GF-D8 (cell line): ENCODE results near the gene ACAP2.
A peak's percentile ranks its signal among the peaks of the same experiment; 100 is the strongest.
"Not testable (repeated sequence)": the region's sequence is repeated elsewhere in the genome, so short reads cannot be mapped to it uniquely, and the experiment has no call there.

Experiments used
- DNase-seq: peaks from one replicate; lab custom pipeline; 2025; lab: John Stamatoyannopoulos, UW

ACAP2 gene

DNA sequence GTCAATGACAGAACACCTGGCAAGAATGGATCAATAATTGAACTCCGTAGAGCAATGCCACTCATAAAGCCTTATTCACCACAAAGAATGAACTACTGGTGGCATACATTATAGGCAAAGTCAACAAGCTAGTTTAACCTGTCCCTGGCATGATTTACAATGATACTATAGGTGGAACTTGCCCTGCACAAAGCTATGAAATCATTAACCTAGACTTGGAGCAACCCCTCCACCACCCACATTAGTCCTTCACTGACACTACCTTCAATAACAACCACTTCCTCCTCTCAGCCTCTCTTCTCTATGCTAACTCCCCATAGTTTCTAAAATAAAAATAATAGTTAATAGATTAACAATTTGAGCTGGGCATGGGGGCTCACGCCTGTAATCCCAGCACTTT, 54.4 kb downstream of the ACAP2 start:
- no peak for DNase-seq

DNA sequence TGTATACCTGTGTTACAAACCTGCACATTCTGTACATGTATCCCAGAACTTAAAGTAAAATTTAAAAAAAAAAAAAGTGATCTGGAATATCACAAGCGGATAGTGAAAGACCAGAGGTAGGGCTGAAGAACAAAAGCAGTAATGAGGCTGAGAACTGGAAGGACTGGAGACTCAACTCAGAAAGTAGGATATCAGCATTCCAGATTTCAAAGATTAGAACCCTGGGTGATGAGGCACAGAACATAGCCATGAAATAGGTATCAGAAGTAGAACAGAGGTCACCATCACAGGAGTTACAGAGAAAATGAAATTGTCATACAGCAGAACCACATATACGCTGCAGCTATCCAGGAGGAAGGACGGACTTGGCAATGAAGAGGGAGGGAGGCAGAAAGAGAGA, 56.1 kb downstream of the ACAP2 start:
- DNase-seq, result no peak

DNA sequence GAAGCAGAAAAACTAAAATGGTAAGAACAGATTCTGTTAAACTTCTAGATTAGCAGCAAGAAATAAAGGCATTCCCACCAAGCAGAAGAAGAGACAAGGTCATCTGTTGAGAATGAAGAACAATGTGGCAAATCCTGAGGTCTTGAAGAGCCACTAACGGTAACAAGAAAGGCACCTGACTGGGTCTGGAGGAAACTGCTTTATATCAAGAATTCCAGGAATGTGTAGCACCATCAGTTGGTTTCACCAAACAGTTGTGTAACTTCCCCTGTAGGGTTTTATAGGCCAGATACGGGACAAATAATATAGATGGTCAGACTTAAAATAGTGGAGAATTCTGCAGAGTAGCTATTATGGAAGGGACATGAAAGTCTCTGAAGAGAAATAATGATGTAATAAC, 57.3 kb downstream of the ACAP2 start:
- peak; percentile 61 for DNase-seq

DNA sequence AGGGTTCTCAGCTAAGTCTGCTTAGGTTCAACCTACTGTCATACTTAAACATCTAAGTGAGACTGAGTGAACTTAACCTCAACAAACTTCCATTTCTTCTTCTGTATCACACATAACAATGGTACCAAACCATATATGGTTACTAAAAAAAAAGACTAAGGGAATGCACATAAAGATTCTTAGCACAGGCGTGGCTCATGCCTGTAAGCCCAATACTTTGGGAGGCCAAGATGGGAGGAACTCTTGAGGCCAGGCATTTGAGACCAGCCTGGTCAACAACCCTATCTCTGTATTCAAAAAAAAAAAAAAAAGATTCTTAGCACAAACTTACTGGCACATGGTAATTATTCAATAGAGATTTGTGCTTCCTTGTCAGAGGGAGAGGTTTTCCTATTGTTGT, 57.9 kb downstream of the ACAP2 start:
- DNase-seq, result no peak

DNA sequence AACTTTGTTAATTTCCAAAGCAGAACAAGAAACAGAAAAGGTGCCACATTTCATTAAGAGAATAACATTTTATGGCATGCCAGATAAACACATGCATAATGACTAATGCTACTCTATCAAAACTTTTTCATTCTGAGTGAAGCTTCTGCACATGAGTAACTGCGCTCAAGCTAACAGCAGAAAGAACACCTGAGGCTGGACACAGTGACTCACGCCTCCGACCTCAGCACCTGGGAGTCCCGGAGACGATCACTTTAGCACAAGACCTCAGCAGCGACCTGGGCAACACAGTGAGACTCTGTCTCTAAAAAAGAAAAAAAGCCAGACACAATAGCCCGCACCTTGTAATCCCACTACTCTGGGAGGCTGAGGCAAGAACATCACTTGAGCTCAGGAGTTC, 70.6 kb downstream of the ACAP2 start:
- DNase-seq, result no peak

DNA sequence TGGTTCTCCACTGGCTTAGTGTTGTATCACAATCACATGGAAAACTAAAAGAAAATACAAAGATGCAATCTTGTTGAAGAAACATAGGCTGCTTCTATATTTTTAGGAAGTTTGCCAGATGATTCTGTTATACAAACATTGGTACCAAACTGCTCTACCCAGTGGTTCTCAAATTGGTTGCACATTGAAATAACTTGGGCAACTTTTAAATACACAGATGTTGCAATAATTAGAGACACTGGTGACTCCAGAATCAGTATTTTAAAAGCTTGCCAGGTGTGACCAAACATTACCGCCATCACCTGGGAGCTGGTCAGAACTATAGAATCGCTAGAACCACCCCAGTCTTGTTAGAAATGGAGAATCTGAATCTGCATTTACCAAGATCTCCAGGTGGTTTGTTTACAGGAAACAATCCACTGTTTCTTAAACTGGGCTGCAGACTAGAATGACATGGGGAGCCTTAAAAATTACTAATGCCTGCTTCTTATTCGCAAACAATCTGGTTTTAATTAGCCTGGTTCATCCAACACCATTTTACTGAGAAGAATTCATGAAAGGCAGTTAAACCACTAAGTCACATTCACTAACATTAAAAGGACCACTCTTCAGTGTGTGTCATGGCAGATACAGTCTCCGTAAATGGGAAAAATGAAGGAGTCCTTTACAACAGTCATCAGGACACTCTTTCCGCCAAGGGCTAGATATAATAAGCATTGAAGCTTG, 76.5 kb downstream of the ACAP2 start:
- no peak for DNase-seq

DNA sequence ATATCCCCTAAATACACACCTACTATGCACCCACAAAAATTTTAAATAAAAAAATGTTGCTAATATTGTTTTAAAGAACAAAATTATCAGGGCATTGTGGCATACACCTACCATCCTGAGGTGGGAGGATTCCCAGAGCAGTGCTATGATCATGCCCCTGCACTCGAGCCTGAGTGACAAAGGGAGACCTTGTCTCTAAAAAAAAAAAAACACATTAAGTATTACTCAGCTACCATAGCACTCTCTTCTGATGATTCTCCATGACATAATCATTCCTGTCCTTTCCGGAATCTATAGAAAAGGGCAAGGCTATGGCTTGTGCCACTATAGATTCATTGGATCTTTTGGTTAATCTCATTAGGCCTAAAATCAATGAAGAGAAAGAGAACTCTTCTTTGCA, 77.4 kb downstream of the ACAP2 start:
- no peak for DNase-seq

DNA sequence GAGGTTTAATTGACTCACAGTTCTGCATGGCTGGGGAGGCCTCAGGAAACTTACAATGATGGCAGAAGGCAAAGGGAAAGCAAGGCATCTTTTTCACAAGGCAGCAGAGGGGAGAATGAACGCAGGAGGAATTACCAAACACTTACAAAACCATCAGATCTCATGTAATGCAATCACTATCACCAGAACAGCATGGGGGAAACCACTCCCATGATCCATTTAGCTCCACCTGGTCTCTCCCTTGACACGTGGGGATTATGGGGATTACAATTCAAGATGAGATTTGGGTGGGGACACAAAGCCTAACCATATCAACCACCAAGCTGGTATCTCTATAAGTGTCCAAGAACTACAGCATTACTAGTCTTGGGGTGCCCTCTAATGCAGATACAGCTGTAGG, 85.0 kb downstream of the ACAP2 start:
- not testable (repeated sequence) for DNase-seq

DNA sequence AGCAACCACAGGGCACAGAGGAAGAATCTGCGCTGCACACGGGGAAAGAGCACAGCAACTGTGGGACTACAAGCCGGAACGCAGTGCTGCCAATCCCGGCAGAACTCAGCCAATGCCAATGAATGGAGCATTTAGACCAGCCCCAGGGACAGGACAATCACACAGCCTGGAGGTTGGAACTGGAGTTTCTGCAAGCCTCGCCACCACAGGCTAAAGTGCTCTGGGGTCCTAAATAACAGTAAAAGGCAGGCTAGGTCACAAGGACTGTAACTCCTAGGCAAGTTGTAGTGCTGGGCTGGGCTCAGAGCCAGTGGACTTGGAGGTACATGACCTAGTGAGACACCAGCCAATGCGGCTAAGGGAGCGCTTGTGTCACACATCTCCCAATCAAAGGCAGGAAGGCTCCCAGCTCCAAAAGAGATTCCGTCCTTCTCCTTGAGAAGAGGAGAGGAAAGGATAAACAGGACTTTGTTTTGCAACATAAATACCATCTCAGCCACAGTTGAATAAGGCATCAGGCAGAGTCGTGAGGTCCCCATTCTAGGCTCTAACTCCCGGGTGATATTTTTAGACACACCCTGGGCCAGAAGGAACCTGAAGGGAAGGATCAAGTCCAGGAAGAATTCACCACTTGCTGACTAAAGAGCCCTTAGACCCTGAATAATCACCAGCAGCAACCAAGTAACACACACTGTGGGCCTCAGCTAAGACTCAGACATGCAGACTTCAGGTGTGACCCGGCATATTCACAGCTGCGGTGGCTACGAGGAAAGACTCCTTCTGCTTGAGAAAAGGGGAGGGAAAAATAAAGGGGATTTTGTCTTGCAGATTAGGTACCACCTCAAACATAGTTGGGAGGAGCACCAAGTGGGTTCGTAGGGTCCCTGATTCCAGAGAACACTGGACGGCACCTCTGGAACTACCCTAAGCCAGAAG, 86.4 kb downstream of the ACAP2 start:
- DNase-seq, result no peak

DNA sequence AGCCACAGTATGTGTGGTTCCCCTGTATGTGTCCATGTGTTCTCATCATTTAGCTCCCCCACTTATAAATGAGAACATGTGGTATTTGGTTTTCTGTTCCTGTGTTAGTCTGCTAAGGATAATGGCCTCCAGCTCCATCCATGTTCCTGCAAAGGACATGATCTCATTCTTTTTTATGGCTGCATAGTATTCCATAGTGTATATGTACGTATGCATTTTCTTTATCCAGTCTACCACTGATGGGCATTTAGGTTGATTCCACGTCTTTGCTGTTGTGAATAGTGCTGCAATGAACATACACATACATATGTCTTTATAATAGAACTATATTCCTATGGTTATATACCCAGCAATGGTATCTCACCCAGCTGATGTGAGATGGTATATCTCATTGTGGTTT, 88.8 kb downstream of the ACAP2 start:
- not testable (repeated sequence) for DNase-seq

DNA sequence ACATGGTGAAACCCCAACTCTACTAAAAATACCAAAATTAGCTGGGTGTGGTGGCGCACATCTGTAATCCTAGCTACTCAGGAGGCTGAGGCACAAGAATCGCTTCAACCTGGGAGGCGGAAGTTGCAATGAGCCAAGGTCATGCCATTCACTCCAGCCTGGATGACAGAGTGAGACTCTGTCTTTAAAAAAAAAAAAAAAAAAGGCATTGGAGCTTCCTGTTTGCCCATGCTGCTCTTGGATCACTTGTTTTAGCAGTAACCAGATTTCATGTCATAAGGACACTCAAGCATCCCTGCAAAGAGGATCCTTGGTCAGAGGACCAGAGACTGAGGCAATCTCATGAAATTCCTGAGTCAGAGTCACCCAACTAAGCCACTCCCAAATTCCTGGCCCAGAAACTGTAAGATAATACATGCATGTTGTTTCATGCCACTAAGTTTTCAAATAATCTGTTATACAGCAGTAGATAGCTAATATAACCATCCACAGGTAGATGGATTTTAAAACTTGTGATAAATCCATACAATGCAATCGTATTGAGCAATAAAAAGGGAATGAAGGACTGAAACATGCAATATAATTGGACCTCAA, 89.8 kb downstream of the ACAP2 start:
- DNase-seq, result no peak

DNA sequence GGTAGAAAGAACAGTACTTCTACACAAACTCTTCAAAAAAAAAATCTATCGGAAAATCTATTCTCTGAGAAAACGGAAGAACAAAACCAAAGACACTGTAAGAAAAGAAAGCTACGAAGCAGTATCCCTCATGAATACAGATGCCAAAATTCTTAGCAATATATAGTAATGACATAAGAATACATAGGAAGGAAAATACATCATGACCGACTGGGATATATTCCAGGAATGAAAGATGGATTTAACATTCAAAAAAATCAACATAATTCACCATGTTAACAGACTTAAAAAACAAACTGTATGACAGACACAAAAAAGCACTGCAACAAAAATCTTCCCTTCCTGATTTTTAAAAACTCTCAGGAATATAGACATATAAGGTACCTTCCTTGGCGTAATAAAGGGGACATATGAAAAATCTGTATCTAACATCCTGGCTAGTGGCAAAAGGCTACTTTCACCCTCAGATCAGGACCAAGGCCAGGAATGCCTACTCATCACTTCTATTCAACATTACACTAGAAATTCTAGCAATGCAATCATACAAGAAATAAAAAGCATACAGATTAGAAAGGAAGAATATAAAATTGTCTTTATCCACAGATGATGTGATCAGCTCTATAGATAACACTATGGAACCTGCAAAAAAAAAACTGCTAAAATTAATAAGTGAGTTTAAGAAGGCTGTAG, 94.2 kb downstream of the ACAP2 start:
- DNase-seq, result no peak

DNA sequence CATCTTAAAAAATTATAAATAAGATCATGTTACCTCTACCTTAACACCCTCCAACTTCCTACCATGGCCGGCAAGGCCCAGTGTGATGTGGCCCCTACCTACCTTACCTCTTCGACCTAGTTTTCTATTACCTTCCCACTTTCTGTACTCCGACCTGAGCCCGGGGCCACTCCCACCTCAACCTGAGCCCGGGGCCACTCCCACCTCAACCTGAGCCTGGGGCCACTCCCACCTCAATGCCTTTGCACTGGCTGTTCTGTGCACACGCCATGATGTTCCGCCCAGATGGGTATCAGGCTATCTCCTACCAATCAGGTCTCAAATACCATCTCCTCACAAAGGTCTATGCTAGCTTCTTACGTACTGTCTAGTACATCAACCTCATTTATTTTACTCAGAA, 105.1 kb downstream of the ACAP2 start:
- DNase-seq, result no peak

DNA sequence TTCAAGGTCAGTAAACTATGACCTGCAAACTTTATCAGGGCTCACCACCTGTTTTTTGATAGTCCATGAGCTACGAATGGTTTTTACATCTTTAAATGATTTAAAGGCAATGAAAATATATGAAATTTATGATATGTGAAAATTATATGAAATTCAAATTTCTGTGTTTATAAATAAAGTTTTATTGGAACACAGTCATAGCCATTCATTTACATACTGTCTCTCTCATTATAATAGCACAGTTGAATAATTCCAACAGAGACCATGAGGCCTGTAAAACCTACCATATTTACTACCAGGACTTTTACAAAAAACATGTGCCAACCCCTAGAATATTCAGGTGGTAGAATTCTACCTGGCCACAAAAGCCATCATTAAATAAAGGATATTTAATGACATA, 107.9 kb downstream of the ACAP2 start:
- DNase-seq, result no peak

DNA sequence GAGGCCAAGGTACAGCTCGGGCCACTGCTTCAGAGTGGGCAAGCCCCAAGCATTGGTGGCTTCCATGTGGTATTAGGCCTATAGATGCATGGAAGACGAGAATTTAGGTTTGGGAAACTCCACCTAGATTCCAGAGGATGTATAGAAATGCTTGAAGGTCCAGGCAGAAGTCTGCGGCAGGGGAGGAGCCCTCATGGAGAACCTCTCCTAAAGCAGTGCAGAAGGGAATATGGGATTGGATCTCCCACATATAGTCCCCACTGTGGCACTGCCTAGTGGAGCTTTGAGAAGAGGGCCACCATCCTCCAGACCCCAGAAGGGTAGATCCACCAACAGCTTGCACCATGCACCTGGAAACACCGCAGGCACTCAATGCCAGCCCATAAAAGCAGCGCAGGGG, 123.8 kb downstream of the ACAP2 start:
- no peak for DNase-seq

DNA sequence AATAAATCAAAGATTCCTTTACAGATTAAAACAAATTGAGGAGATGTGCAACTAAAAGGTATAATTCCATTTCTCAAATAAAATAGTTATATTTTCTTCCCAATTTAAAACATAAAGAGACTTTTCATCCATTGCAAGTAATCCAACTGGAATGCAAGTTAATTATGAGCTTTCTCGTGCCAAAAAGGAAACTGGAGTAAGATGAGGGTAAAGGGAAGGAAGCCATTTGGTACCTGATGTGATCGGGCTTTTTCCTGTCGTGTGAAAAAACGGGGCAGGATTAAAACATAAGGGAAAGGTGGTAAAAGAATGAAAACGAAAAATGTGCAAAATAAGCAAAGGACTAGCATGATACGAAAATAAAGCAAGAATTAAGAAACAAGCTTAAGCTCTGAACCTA, 130.1 kb downstream of the ACAP2 start:
- DNase-seq, result no peak

DNA sequence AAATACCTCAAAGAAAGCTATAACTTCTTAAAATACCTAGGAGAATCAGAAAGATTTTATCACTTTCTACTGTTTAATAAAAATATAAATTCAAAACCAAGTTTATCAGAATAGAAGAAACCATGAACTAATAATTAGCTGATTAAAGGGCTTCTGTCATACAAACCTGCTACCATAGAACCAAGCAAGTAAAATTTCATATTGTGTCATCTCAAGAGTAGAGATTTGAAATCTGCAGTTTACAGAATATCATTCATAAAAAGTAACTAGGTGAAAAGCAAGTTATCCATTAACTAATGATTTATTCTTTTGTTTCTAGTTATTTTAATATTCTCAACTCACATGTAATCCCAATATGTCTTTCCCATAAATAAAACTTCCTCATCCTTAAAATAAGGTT, 135.1 kb downstream of the ACAP2 start:
- DNase-seq, result no peak

DNA sequence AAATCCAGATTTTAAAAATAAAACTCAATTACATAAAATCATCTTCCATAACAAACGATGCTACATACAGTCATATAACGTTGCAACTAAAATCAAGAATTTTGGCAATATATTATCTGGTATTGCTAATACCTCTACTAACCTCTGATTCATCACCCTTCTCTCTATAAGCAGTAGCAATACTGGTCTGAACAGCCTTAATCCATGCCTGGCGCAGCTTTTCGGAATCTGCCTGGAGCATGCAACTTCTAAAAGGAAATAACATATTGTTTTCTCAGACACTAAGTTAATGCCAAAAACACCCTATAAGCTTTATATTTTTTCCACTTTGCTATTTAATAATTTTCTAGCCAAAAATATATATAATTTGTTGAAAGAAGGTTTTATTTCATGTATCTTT, 136.5 kb downstream of the ACAP2 start:
- DNase-seq, result no peak

DNA sequence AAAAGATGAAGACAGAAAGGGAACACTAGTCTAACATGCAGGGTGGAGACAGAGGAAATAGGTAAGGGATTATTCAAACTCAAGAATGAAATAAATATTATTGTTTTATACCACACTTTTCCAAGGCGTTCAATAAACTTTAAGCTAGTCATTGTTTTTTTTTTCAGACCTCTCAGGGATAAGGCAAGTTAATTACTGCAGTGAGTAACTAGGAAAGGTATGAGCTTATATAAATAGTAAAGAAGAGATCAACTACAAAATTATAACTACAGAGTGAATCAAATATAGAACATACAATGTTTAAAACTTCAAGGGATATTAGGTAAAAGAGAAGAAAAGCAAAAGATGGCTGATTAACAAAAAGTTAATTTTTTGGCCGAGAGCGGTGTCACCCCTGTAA, 140.4 kb downstream of the ACAP2 start:
- DNase-seq, result no peak

DNA sequence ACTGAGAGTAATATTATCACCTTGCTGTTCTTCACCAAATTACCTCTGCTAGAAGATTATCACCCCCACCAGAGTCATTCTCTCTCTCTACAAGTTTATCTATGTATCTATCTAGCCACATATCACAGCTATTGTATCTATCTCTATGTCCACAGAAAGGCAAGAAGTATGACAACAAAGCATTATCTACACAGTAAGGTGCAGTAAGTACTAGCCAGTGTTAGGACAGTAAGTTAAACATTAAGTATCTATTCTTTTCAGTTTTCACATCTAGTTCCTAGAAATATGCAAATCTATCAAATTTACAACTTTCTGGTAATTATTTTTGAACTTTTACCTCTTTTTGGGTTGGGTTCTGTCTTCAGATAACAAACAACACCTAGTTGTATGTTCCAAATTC, 145.4 kb downstream of the ACAP2 start:
- no peak for DNase-seq

DNA sequence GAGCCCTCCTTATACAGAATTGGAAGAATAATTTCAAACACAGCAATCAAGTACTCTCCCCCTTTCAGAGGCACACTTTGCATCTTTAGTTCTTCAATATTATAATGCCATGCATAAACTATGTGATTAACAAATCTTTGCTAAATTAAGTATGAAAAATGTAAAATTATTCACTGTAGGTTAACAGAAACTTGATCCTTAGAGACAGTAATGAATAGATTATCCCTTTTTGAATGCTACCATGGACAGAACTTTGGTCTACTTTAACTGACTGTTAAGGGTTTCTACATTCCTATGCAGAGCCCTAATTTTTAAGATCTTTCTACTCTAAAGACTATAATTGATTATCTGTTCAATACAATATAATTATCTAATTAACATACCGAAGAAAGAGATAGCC, 146.2 kb downstream of the ACAP2 start:
- DNase-seq, result no peak

DNA sequence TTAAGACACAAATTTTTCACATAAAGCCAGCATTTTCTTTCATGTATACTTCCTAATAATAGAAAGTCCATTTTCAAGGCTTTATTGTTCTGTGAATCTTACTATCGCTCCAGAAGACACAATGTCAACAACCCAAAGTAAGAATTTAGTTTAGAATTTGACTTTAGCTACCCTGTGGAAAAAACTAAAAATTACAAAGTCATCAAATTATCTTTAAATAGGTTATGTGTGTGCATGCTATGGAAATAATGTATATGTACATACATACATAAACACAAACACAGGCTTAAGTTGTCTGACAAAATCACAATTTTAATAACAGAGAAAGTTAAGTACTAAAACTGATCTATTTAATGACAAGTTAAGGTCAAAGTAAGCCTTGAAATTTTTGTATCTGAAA, 151.7 kb downstream of the ACAP2 start:
- DNase-seq, result no peak
